H1 (cell line): ENCODE measurements around the gene COL20A1. TPM values are rescaled to one million over a fixed set of nuclear protein-coding genes. Genes with fewer than 3 reads are reported as not detected.

Experiments used
- CTCF ChIA-PET: fragments of 300-600 bp; sonication (Branson Sonifier 250); formaldehyde crosslinking; loops from one replicate; lab custom pipeline; 2021; ENCODE audit not compliant: partially characterized antibody; lab: Charles Lee
- POLR2A ChIA-PET: fragments of 300-600 bp; sonication (Branson Sonifier 250); formaldehyde crosslinking; loops from one replicate; lab custom pipeline; 2021; ENCODE audit warnings: inconsistent platforms; ENCODE audit not compliant: partially characterized antibody; lab: Charles Lee
- DNase-seq, 2 experiments: peaks; one replicate each; pipeline versions ENCODE4 v3.0.0 to v3.0.0-alpha.2; 2010 to 2022; ENCODE audit warnings: low spot score in 2 of 2, low read depth in 1 of 2, mixed read lengths in 1 of 2
- FAIRE-seq: peaks from 2 replicates; lab custom pipeline; 2011; peaks lifted over from hg19 to GRCh38; lab: Jason Lieb, UNC
- H2AFZ ChIP-seq: 2 replicates; pipeline ENCODE4 v1.8.1; 2012; ENCODE audit warnings: low read length, inconsistent platforms
- H2AK5ac ChIP-seq: 2 replicates; pipeline ENCODE4 v1.6.1; 2013; ENCODE audit warnings: low read depth, low read length
- H2BK120ac ChIP-seq: replicated peaks from 2 replicates; pipeline ENCODE3; 2013; ENCODE audit warnings: low read depth, low read length, inconsistent platforms
- H2BK12ac ChIP-seq: 2 replicates; pipeline ENCODE4 v1.6.1; 2013; ENCODE audit warnings: low read depth, low read length
- H2BK15ac ChIP-seq: 2 replicates; pipeline ENCODE4 v1.6.1; 2013; ENCODE audit warnings: low read length
- H2BK20ac ChIP-seq: 2 replicates; pipeline ENCODE4 v1.6.1; 2013; ENCODE audit warnings: low read length
- H2BK5ac ChIP-seq: 2 replicates; pipeline ENCODE4 v1.6.1; 2013; ENCODE audit warnings: low read depth, low read length
- H3K14ac ChIP-seq: 2 replicates; pipeline ENCODE4 v1.6.1; 2013; ENCODE audit warnings: inconsistent platforms; ENCODE audit not compliant: insufficient read length
- H3K18ac ChIP-seq: 2 replicates; pipeline ENCODE4 v1.6.1; 2013; ENCODE audit warnings: low read length; ENCODE audit errors: extremely low read depth
- H3K23ac ChIP-seq: 2 replicates; pipeline ENCODE4 v1.6.1; 2013; ENCODE audit warnings: inconsistent platforms; ENCODE audit not compliant: insufficient read length
- H3K23me2 ChIP-seq: 2 replicates; pipeline ENCODE4 v1.6.1; 2013; ENCODE audit warnings: low read depth, low read length
- H3K27ac ChIP-seq: 2 replicates; pipeline ENCODE4 v1.6.1; 2011; ENCODE audit warnings: low read depth, low read length, inconsistent platforms
- H3K27me3 ChIP-seq, 4 experiments: replicated peaks in 1 of 4; 1 replicate in 1 of 4; 2 replicates in 3 of 4; pipeline versions ENCODE4 v1.6.1 to v1.8.1; 2011 to 2013; ENCODE audit warnings: low read length in 3 of 4, mild to moderate bottlenecking in 3 of 4, inconsistent platforms in 2 of 4, mixed read lengths in 2 of 4, moderate library complexity in 1 of 4; ENCODE audit not compliant: control insufficient read depth in 3 of 4, insufficient read depth in 3 of 4; ENCODE audit errors: extremely low read depth in 1 of 4
- H3K36me3 ChIP-seq, 4 experiments: 2 replicates each; pipeline versions ENCODE4 v1.6.1 to v1.8.1; 2011 to 2013; ENCODE audit warnings: mild to moderate bottlenecking in 4 of 4, low read length in 3 of 4, moderate library complexity in 2 of 4, control low read depth in 1 of 4, inconsistent platforms in 1 of 4; ENCODE audit not compliant: insufficient read depth in 4 of 4, control insufficient read depth in 2 of 4
- H3K4ac ChIP-seq: replicated peaks from 2 replicates; pipeline ENCODE3; 2013; ENCODE audit warnings: low read length, low read depth, mixed read lengths, inconsistent platforms; ENCODE audit not compliant: insufficient read length
- H3K4me1 ChIP-seq, 4 experiments: replicated peaks in 1 of 4; 1 replicate in 1 of 4; 2 replicates in 3 of 4; pipeline versions ENCODE4 v1.6.1 to v1.8.1; 2011 to 2013; ENCODE audit warnings: low read length in 3 of 4, inconsistent platforms in 2 of 4, mixed read lengths in 1 of 4; ENCODE audit not compliant: insufficient read depth in 4 of 4, control insufficient read depth in 3 of 4
- H3K4me2 ChIP-seq, 2 experiments: 2 replicates each; pipeline versions ENCODE4 v1.6.1 to v1.8.1; 2011 to 2013; ENCODE audit warnings: low read depth in 2 of 2, low read length in 2 of 2, control low read depth in 1 of 2, inconsistent platforms in 1 of 2, mild to moderate bottlenecking in 1 of 2; ENCODE audit not compliant: insufficient read depth in 1 of 2
- H3K4me3 ChIP-seq, 4 experiments: fragments of 200-600, 300-600 bp in 1 of 4; sonication (generic), shearing (Covaris generic), sonication (Bioruptor Twin) in 1 of 4; 2 replicates each; pipeline versions ENCODE4 v1.5.1 to v1.8.1; 2011 to 2016; ENCODE audit warnings: low read length in 4 of 4, low read depth in 3 of 4, control low read depth in 2 of 4, inconsistent platforms in 2 of 4, mild to moderate bottlenecking in 2 of 4, mixed read lengths in 1 of 4, moderate library complexity in 1 of 4; ENCODE audit not compliant: insufficient read depth in 2 of 4; ENCODE audit errors: extremely low read depth in 1 of 4
- H3K56ac ChIP-seq: replicated peaks from 2 replicates; pipeline ENCODE3; 2013; ENCODE audit warnings: low read depth, mild to moderate bottlenecking, mixed read lengths, low read length, inconsistent platforms; ENCODE audit not compliant: insufficient read length
- H3K79me1 ChIP-seq: 2 replicates; pipeline ENCODE4 v1.6.1; 2013; ENCODE audit warnings: low read depth, low read length, control low read depth
- H3K79me2 ChIP-seq, 2 experiments: 2 replicates each; pipeline versions ENCODE4 v1.6.1 to v1.8.1; 2012 to 2013; ENCODE audit warnings: low read length in 2 of 2, mild to moderate bottlenecking in 2 of 2, inconsistent platforms in 1 of 2; ENCODE audit not compliant: insufficient read depth in 2 of 2, control insufficient read depth in 1 of 2
- H3K9ac ChIP-seq, 4 experiments: replicated peaks in 1 of 4; 1 replicate in 1 of 4; 2 replicates in 3 of 4; pipeline versions ENCODE4 v1.6.1 to v1.8.1; 2011 to 2013; ENCODE audit warnings: low read depth in 3 of 4, low read length in 3 of 4, control low read depth in 2 of 4, mild to moderate bottlenecking in 2 of 4, moderate library complexity in 2 of 4, inconsistent platforms in 1 of 4; ENCODE audit errors: extremely low read depth in 1 of 4
- H3K9me3 ChIP-seq, 2 experiments: 2 replicates each; pipeline versions ENCODE4 v1.6.1 to v1.8.1; 2012 to 2013; ENCODE audit warnings: mild to moderate bottlenecking in 2 of 2, moderate library complexity in 2 of 2, control low read depth in 1 of 2, inconsistent platforms in 1 of 2, low read depth in 1 of 2, low read length in 1 of 2, mixed read lengths in 1 of 2; ENCODE audit not compliant: insufficient read depth in 2 of 2
- H4K20me1 ChIP-seq, 2 experiments: replicated peaks in 1 of 2; 2 replicates each; pipeline versions ENCODE3 to v1.8.1; 2011 to 2013; ENCODE audit warnings: inconsistent platforms in 2 of 2, low read length in 2 of 2, mild to moderate bottlenecking in 1 of 2; ENCODE audit not compliant: insufficient read depth in 2 of 2, control insufficient read depth in 1 of 2
- H4K5ac ChIP-seq: 2 replicates; pipeline ENCODE4 v1.6.1; 2013; ENCODE audit warnings: low read length, low read depth, mixed read lengths, inconsistent platforms; ENCODE audit not compliant: insufficient read length
- H4K8ac ChIP-seq: 2 replicates; pipeline ENCODE4 v1.8.0; 2013; ENCODE audit warnings: mild to moderate bottlenecking, moderate library complexity, low read length, inconsistent platforms; ENCODE audit not compliant: insufficient read depth; ENCODE audit errors: extremely low read depth
- H4K91ac ChIP-seq: replicated peaks from 2 replicates; pipeline ENCODE3; 2013; ENCODE audit warnings: low read length, mixed read lengths, inconsistent platforms; ENCODE audit not compliant: insufficient read length
- BRCA1 ChIP-seq: IDR thresholded peaks from 2 replicates; pipeline ENCODE4 v1.6.1; 2012; ENCODE audit warnings: low read depth, low read length, improper control_type of control experiment
- SIRT6 ChIP-seq: IDR thresholded peaks from one replicate; pipeline ENCODE4 v1.7.1; 2012; ENCODE audit warnings: low read length, inconsistent platforms
- TBP ChIP-seq: IDR thresholded peaks from 2 replicates; pipeline ENCODE4 v1.6.1; 2011; ENCODE audit warnings: low read depth, low read length, improper control_type of control experiment
- TEAD4 ChIP-seq: IDR thresholded peaks from 2 replicates; pipeline ENCODE4 v1.6.1; 2012; ENCODE audit warnings: low read depth, low read length, inconsistent platforms, mixed read lengths
- WGBS, 2 experiments: shearing (Covaris generic) in 1 of 2; methylation state at CpG; one replicate each; pipeline versions ENCODE4 v1.1.6 to v1.1.7; 2013 to 2015; ENCODE audit warnings: low lambda C conversion rate in 2 of 2, mixed read lengths in 2 of 2, inconsistent platforms in 1 of 2, low coverage in 1 of 2, missing lambda C conversion rate in 1 of 2; ENCODE audit not compliant: insufficient replicate concordance in 2 of 2, insufficient coverage in 1 of 2, insufficient read length in 1 of 2; ENCODE audit errors: extremely low coverage in 1 of 2, missing lambda C conversion rate in 1 of 2; 5-methylcytosine and 5-hydroxymethylcytosine counted together
- polyA plus RNA-seq, 7 experiments: library from polyadenylated mRNA; depleted of rRNA in 3 of 7; stranded (reverse) in 5 of 7; unstranded in 2 of 7; fragments of >200 nt in 5 of 7; fragments of 200-250 nt in 2 of 7; gene quantifications; 1 replicate in 5 of 7; 2 replicates in 1 of 7; 4 replicates in 1 of 7; pipeline versions ENCODE4 v1.2.1 to v1.2.3, GENCODE V29; 2011 to 2013; ENCODE audit warnings: missing spikeins in 2 of 7, mixed read lengths in 2 of 7
- total RNA-seq: library from RNA; stranded (reverse); fragmentation: NEBNext Ultra II Directional; extraction: Animal tissue kit (Norgen Biotek cat#: 25700); gene quantifications from 2 replicates; pipeline ENCODE4 v1.2.1, GENCODE V29; 2021

The COL20A1 gene
- total and polyA plus RNA-seq, 2 of the 8 experiments (the other 6 are each of a cell fraction or from before 2014, with no cell fraction given), result 0.19 to 0.21 TPM

DNA sequence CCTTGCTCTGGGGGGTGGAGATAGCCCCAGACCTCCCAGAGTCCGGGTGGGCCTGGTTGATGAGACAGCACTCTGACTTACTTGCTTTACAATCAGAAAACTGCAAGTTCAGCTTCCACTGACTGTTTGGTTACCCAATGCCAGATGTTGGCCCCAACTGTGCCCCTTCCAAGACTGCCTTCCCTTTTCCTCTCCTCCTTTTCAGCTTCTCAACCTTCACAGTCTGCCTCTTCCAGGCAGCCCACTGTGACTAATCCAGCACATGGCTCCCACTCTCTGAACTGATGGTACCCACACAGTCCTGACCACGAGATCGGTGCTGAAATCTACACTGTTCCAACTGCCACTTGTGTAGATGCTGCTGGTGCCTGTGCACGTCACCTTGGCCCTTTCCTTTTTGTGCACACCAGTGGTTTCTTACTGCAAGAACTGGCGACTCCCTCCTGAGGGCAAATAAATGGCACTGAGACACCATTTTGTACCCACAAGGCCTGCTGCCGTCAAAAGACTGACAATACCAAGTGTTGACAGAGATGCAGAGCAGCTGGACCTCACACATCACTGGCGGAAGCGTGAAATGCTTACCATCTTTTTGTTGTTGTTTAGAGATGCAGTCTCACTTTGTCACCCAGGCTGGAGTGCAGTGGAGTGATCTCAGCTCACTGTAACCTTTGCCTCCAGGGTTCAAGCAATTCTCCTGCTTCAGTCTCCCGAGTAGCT lies 22.2 kb upstream of the COL20A1 start:
- no peak overlapping the region for H3K14ac ChIP-seq
- no peak overlapping the region for H3K18ac ChIP-seq
- H2AFZ ChIP-seq, result no peak overlapping the region
- no peaks in the 10 kb centered on the region for H3K23me2 ChIP-seq
- no peak overlapping the region for H2BK120ac ChIP-seq
- H4K91ac ChIP-seq, result no peak overlapping the region
- no peak overlapping the region for H3K4me3 ChIP-seq
- no peak overlapping the region for H3K4me2 ChIP-seq
- no peak overlapping the region for H2BK15ac ChIP-seq
- DNase-seq, result no peak
- H2BK12ac ChIP-seq, result no peak overlapping the region
- H3K4me1 ChIP-seq, result peaks cover 0 to 7% (median 1%) of the 10 kb centered on the region in 4 experiments; a peak in 5 of 7 replicates
- peaks cover 7% of the 10 kb centered on the region for H3K79me1 ChIP-seq
- no peak overlapping the region for H4K5ac ChIP-seq
- no peak overlapping the region for H2AK5ac ChIP-seq
- ChIA-PET CTCF (interaction anchor here (1.0 to 11.0 kb wide), 9 partner anchors 10 to 91 kb away, joined by 3 to 63 read pairs (median 5); no protein-coding TSS in a partner anchor), POLR2A (interaction anchor here (1.3 to 3.6 kb wide), 4 partner anchors 10 to 22 kb away, joined by 4 to 12 read pairs (median 4); partner anchors contain the start of gene NKAIN4)
- H4K8ac ChIP-seq, result no peak overlapping the region
- peaks cover 0 to 2% (median 0%) of the 10 kb centered on the region in 4 experiments; a peak in 2 of 7 replicates for H3K27me3 ChIP-seq
- H2BK5ac ChIP-seq, result no peak overlapping the region
- no peak overlapping the region for H3K4ac ChIP-seq
- H3K27ac ChIP-seq, result no peak overlapping the region
- H3K23ac ChIP-seq, result no peak overlapping the region
- peaks cover 6 to 15% of the 10 kb centered on the region in 2 experiments for H4K20me1 ChIP-seq
- no peak overlapping the region for H3K9ac ChIP-seq
- no peak for FAIRE-seq
- 86% methylated on average over 9 of the region's 9 CpGs; no CpG with 5 or more reads in 1 of the 2 experiments for WGBS, 2 experiments
- H3K79me2 ChIP-seq, result peaks cover 13 to 28% of the 10 kb centered on the region in 2 experiments
- no peaks in the 10 kb centered on the region for H3K9me3 ChIP-seq
- no peak overlapping the region for H2BK20ac ChIP-seq
- no peak overlapping the region for H3K56ac ChIP-seq
- TF ChIP-seq SIRT6, result no peak
- no peak for TF ChIP-seq TBP
- TF ChIP-seq TEAD4, result no peak
- no peak for TF ChIP-seq BRCA1
- TF ChIP-seq, all 59 proteins: peak for 0
- H3K36me3 ChIP-seq, result peaks cover 0 to 3% (median 0%) of the 10 kb centered on the region in 4 experiments; a peak in 2 of 8 replicates
